ENCODE measurements around the gene IFI16.
"Not testable (repeated sequence)": the region's sequence is repeated elsewhere in the genome, so short reads cannot be mapped to it uniquely, and the experiment has no call there.

Gene IFI16

GRCh38 chr1:159030877-159031447 lies 21.3 kb downstream of the IFI16 start:
- no peak overlapping the region for H2BK120ac ChIP-seq (ENCODE audit: low read depth, low read length)
- WGBS, 2 donors (ENCODE audit: extremely low coverage in 2 of 2, insufficient read length in 2 of 2, insufficient replicate concordance in 1 of 2), result no CpG with 5 or more reads among the region's 3 CpGs
- H4K8ac ChIP-seq (ENCODE audit: low read depth, low read length), result no peak overlapping the region
- H3K27me3 ChIP-seq (ENCODE audit: control insufficient read depth in 3 of 3, insufficient read depth in 3 of 3, low read depth in 1 of 3, low read length in 3 of 3), result no peaks in the 10 kb centered on the region
- peaks cover 0 to 8% of the 10 kb centered on the region in 2 donors for H3K36me3 ChIP-seq (replicated peaks in 1 of 2; ENCODE audit: control insufficient read depth in 2 of 2, insufficient read depth in 2 of 2, low read length in 2 of 2)
- H2BK12ac ChIP-seq (ENCODE audit: low read length), result no peak overlapping the region
- H3K18ac ChIP-seq (ENCODE audit: low read length), result no peak overlapping the region
- H2BK5ac ChIP-seq (ENCODE audit: low read length), result no peak overlapping the region
- no peak overlapping the region for H3K14ac ChIP-seq (ENCODE audit: low read length)
- H2AFZ ChIP-seq (ENCODE audit: low read length), result no peak overlapping the region
- no peak overlapping the region for H3K23ac ChIP-seq (ENCODE audit: low read depth, low read length, poor library complexity)
- H3K27ac ChIP-seq (replicated peaks; ENCODE audit: low read length), result no peak overlapping the region
- no peak overlapping the region for H2AK5ac ChIP-seq (ENCODE audit: low read depth, low read length)
- no peaks in the 10 kb centered on the region for H3K79me1 ChIP-seq (ENCODE audit: low read depth, low read length)
- peak overlapping the region in 1 of 2 donors; percentile 56 for H3K4me3 ChIP-seq (ENCODE audit: low read length in 2 of 2)
- H3K4me1 ChIP-seq (ENCODE audit: control insufficient read depth in 2 of 2, insufficient read depth in 1 of 2, low read depth in 1 of 2, low read length in 2 of 2), result peaks cover 0 to 2% of the 10 kb centered on the region in 2 donors
- no peak overlapping the region for H4K91ac ChIP-seq (ENCODE audit: low read depth, low read length, poor library complexity)
- no peak for DNase-seq (ENCODE audit: low spot score)
- H3K4ac ChIP-seq (ENCODE audit: low read length), result no peak overlapping the region
- H2BK15ac ChIP-seq (ENCODE audit: low read length), result no peak overlapping the region
- no peak overlapping the region for H3K4me2 ChIP-seq (ENCODE audit: insufficient read depth, low read length, poor library complexity, severe bottlenecking)
- H3K9me3 ChIP-seq (replicated peaks in 1 of 2; ENCODE audit: control insufficient read depth in 2 of 2, insufficient read depth in 1 of 2, low read depth in 1 of 2, low read length in 2 of 2), result peaks cover 3 to 6% of the 10 kb centered on the region in 2 donors
- no peak overlapping the region for H3K9ac ChIP-seq (ENCODE audit: low read depth, low read length, poor library complexity)

- H2BK5ac ChIP-seq (ENCODE audit: low read length), result no peak overlapping the region
- H4K91ac ChIP-seq (ENCODE audit: low read depth, low read length, poor library complexity), result no peak overlapping the region
- H3K18ac ChIP-seq (ENCODE audit: low read length), result no peak overlapping the region
- H2BK15ac ChIP-seq (ENCODE audit: low read length), result no peak overlapping the region
- no peak for DNase-seq (ENCODE audit: low spot score)
- H3K79me1 ChIP-seq (ENCODE audit: low read depth, low read length), result no peaks in the 10 kb centered on the region
- no peaks in the 10 kb centered on the region for H3K4me1 ChIP-seq (ENCODE audit: control insufficient read depth in 2 of 2, insufficient read depth in 1 of 2, low read depth in 1 of 2, low read length in 2 of 2)
- H3K27ac ChIP-seq (replicated peaks; ENCODE audit: low read length), result no peak overlapping the region
- H3K23ac ChIP-seq (ENCODE audit: low read depth, low read length, poor library complexity), result no peak overlapping the region
- no peak overlapping the region for H3K4me2 ChIP-seq (ENCODE audit: insufficient read depth, low read length, poor library complexity, severe bottlenecking)
- WGBS, 2 donors (ENCODE audit: extremely low coverage in 2 of 2, insufficient read length in 2 of 2, insufficient replicate concordance in 1 of 2), result no CpG with 5 or more reads among the region's 1 CpG
- no peak overlapping the region for H3K4ac ChIP-seq (ENCODE audit: low read length)
- H3K4me3 ChIP-seq (ENCODE audit: low read length in 2 of 2), result no peak overlapping the region
- no peak overlapping the region for H3K14ac ChIP-seq (ENCODE audit: low read length)
- no peak overlapping the region for H2BK120ac ChIP-seq (ENCODE audit: low read depth, low read length)
- no peak overlapping the region for H3K9ac ChIP-seq (ENCODE audit: low read depth, low read length, poor library complexity)
- H2BK12ac ChIP-seq (ENCODE audit: low read length), result no peak overlapping the region
- no peak overlapping the region for H2AFZ ChIP-seq (ENCODE audit: low read length)
- no peaks in the 10 kb centered on the region for H3K27me3 ChIP-seq (ENCODE audit: control insufficient read depth in 3 of 3, insufficient read depth in 3 of 3, low read depth in 1 of 3, low read length in 3 of 3)
- no peak overlapping the region for H4K8ac ChIP-seq (ENCODE audit: low read depth, low read length)
- H3K9me3 ChIP-seq (replicated peaks in 1 of 2; ENCODE audit: control insufficient read depth in 2 of 2, insufficient read depth in 1 of 2, low read depth in 1 of 2, low read length in 2 of 2), result no peaks in the 10 kb centered on the region
- H3K36me3 ChIP-seq (replicated peaks in 1 of 2; ENCODE audit: control insufficient read depth in 2 of 2, insufficient read depth in 2 of 2, low read length in 2 of 2), result peaks cover 0 to 3% of the 10 kb centered on the region in 2 donors
- H2AK5ac ChIP-seq (ENCODE audit: low read depth, low read length), result no peak overlapping the region
Observed at GRCh38 chr1:159040206-159040605, 30.5 kb downstream of the IFI16 start.

- no peak overlapping the region for H2BK120ac ChIP-seq (ENCODE audit: low read depth, low read length)
- no peak for DNase-seq (ENCODE audit: low spot score)
- H3K4me1 ChIP-seq (ENCODE audit: control insufficient read depth in 2 of 2, insufficient read depth in 1 of 2, low read depth in 1 of 2, low read length in 2 of 2), result no peaks in the 10 kb centered on the region
- no peak overlapping the region for H3K9ac ChIP-seq (ENCODE audit: low read depth, low read length, poor library complexity)
- H3K4ac ChIP-seq (ENCODE audit: low read length), result no peak overlapping the region
- H3K18ac ChIP-seq (ENCODE audit: low read length), result no peak overlapping the region
- no peak overlapping the region for H2AK5ac ChIP-seq (ENCODE audit: low read depth, low read length)
- H4K8ac ChIP-seq (ENCODE audit: low read depth, low read length), result no peak overlapping the region
- H3K27ac ChIP-seq (replicated peaks; ENCODE audit: low read length), result no peak overlapping the region
- no peak overlapping the region for H2BK12ac ChIP-seq (ENCODE audit: low read length)
- no peak overlapping the region for H4K91ac ChIP-seq (ENCODE audit: low read depth, low read length, poor library complexity)
- no peak overlapping the region for H2AFZ ChIP-seq (ENCODE audit: low read length)
- H3K14ac ChIP-seq (ENCODE audit: low read length), result no peak overlapping the region
- WGBS, 2 donors (ENCODE audit: extremely low coverage in 2 of 2, insufficient read length in 2 of 2, insufficient replicate concordance in 1 of 2), result no CpG with 5 or more reads among the region's 7 CpGs
- H3K4me2 ChIP-seq (ENCODE audit: insufficient read depth, low read length, poor library complexity, severe bottlenecking), result no peak overlapping the region
- no peak overlapping the region for H3K4me3 ChIP-seq (ENCODE audit: low read length in 2 of 2)
- H3K79me1 ChIP-seq (ENCODE audit: low read depth, low read length), result no peaks in the 10 kb centered on the region
- no peak overlapping the region for H3K23ac ChIP-seq (ENCODE audit: low read depth, low read length, poor library complexity)
- peaks cover 0 to 3% of the 10 kb centered on the region in 2 donors for H3K36me3 ChIP-seq (replicated peaks in 1 of 2; ENCODE audit: control insufficient read depth in 2 of 2, insufficient read depth in 2 of 2, low read length in 2 of 2)
- H3K9me3 ChIP-seq (replicated peaks in 1 of 2; ENCODE audit: control insufficient read depth in 2 of 2, insufficient read depth in 1 of 2, low read depth in 1 of 2, low read length in 2 of 2), result no peaks in the 10 kb centered on the region
- no peak overlapping the region for H2BK15ac ChIP-seq (ENCODE audit: low read length)
- H2BK5ac ChIP-seq (ENCODE audit: low read length), result no peak overlapping the region
- H3K27me3 ChIP-seq (ENCODE audit: control insufficient read depth in 3 of 3, insufficient read depth in 3 of 3, low read depth in 1 of 3, low read length in 3 of 3), result no peaks in the 10 kb centered on the region
Observed at GRCh38 chr1:159040893-159041724, 31.4 kb downstream of the IFI16 start.

- DNase-seq (ENCODE audit: low spot score); H3K23ac ChIP-seq (ENCODE audit: low read depth, low read length, poor library complexity); H4K91ac ChIP-seq (ENCODE audit: low read depth, low read length, poor library complexity); H3K27me3 ChIP-seq (ENCODE audit: control insufficient read depth in 3 of 3, insufficient read depth in 3 of 3, low read depth in 1 of 3, low read length in 3 of 3); H2AFZ ChIP-seq (ENCODE audit: low read length); H3K4ac ChIP-seq (ENCODE audit: low read length); H2BK120ac ChIP-seq (ENCODE audit: low read depth, low read length); H2BK5ac ChIP-seq (ENCODE audit: low read length); H2BK15ac ChIP-seq (ENCODE audit: low read length); H2AK5ac ChIP-seq (ENCODE audit: low read depth, low read length); H3K79me1 ChIP-seq (ENCODE audit: low read depth, low read length); H3K18ac ChIP-seq (ENCODE audit: low read length); H3K9me3 ChIP-seq (replicated peaks in 1 of 2; ENCODE audit: control insufficient read depth in 2 of 2, insufficient read depth in 1 of 2, low read depth in 1 of 2, low read length in 2 of 2); H3K9ac ChIP-seq (ENCODE audit: low read depth, low read length, poor library complexity); H2BK12ac ChIP-seq (ENCODE audit: low read length); H3K4me3 ChIP-seq (ENCODE audit: low read length in 2 of 2); H3K27ac ChIP-seq (replicated peaks; ENCODE audit: low read length); H3K4me2 ChIP-seq (ENCODE audit: insufficient read depth, low read length, poor library complexity, severe bottlenecking); H3K14ac ChIP-seq (ENCODE audit: low read length); H3K4me1 ChIP-seq (ENCODE audit: control insufficient read depth in 2 of 2, insufficient read depth in 1 of 2, low read depth in 1 of 2, low read length in 2 of 2); H4K8ac ChIP-seq (ENCODE audit: low read depth, low read length): not testable (repeated sequence)
- peaks cover 0 to 10% of the 10 kb centered on the region in 2 donors for H3K36me3 ChIP-seq (replicated peaks in 1 of 2; ENCODE audit: control insufficient read depth in 2 of 2, insufficient read depth in 2 of 2, low read length in 2 of 2)
- no CpG with 5 or more reads among the region's 1 CpG for WGBS, 2 donors (ENCODE audit: extremely low coverage in 2 of 2, insufficient read length in 2 of 2, insufficient replicate concordance in 1 of 2)
Observed at GRCh38 chr1:159046486-159046885, 36.8 kb downstream of the IFI16 start.
